ENCODE measurements around the gene MAP3K5. TPM values are rescaled to one million over a fixed set of nuclear protein-coding genes. Genes with fewer than 3 reads are reported as not detected.

Gene MAP3K5
- total and polyA plus RNA-seq, 9 of the 15 experiments (the other 6 are each of a cell fraction or from before 2014, with no cell fraction given) = 2.2 to 13.0 (median 9.9) TPM

DNA sequence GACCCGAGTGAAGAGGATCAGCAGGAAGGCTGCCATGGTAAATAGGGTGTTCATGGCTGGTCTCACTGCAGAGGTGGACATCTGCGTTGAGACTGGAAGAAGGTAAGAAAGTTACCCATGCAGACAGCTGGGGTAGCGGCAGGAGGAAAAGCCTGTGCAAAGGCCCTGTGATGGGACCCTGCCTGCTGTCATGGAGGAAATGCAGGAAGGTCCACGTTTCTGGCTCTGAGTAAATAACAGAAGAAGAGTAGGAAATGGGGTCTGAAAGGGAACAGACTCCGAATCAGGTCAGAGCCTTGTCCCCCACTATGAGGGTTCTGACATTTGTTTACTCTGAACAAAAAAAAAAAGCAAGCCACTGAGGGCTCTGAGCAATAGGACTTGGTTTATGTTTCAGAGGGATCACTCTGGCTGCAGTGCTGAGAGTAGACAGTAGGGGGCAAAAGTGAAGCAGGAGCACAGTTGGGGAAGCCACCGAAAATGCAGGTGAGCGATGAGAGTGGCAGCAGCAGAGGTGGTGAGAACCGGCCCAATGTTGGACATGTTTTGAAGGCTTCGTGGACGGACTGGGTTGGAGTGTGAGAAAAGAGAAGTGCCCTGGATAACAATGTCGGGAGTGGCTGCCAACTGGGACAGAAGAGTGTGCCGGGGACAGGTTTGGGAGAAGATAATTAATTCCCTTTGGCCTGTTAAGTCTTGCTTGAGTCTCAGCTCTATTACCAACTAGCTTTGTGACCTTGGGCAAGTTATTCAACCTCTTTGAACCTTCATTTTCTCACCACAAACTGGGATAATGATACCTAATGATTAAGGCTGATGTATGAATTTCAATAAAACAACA, 184.1 kb downstream of the MAP3K5 start:
- H3K79me2 ChIP-seq (ENCODE audit: control insufficient read depth, insufficient read depth, low read length) = no peaks in the 10 kb centered on the region
- H3K27ac ChIP-seq (ENCODE audit: extremely low read depth, low read depth, low read length) = no peak overlapping the region
- no peaks in the 10 kb centered on the region for H3K9me3 ChIP-seq (replicated peaks; ENCODE audit: control insufficient read depth, insufficient read depth, low read depth, low read length)
- ChIA-PET POLR2A (no interaction called here), CTCF (ENCODE audit: low intra/inter-chr PET ratio) (interaction anchor here (0.6 to 1.3 kb wide), 5 partner anchors 36 to 1033 kb away, joined by 3 to 4 read pairs (median 3); partner anchors contain the start of gene MAP3K5)
- peak; percentile 89 for ATAC-seq
- H3K9me1 ChIP-seq (ENCODE audit: control insufficient read depth, insufficient read depth, low read length) = no peaks in the 10 kb centered on the region
- H3K4me1 ChIP-seq (replicated peaks in 1 of 2; ENCODE audit: control insufficient read depth in 2 of 2, insufficient read depth in 2 of 2, low read length in 2 of 2) = peaks cover 10 to 36% of the 10 kb centered on the region in 2 experiments
- in situ Hi-C loops (cut with MboI) (no loop called here), intact Hi-C loops (cut with micrococcal nuclease) (loop anchor here (1.0 kb wide), 1 partner anchor 185 kb away; no protein-coding TSS in a partner anchor)
- H4K20me1 ChIP-seq (replicated peaks; ENCODE audit: control insufficient read depth, insufficient read depth, low read length) = no peaks in the 10 kb centered on the region
- no TSS peak for BruUV-seq (replicated peaks)
- H3K4me2 ChIP-seq (ENCODE audit: insufficient read depth, low read length) = no peak overlapping the region
- 0 out of 2 replicates have a peak overlapping the region, but pooled peaks have one; percentile 30 for H2AFZ ChIP-seq (ENCODE audit: low read depth, low read length)
- H3K36me3 ChIP-seq (ENCODE audit: control insufficient read depth, insufficient read depth, low read length) = peaks cover 26% of the 10 kb centered on the region; the same call in 2 of the 3 replicates
- no peak overlapping the region for H3K4me3 ChIP-seq
- peak; percentile 57 to 83 (median 62) for DNase-seq (ENCODE audit: extremely low read depth in 1 of 4, low spot score in 3 of 4)
- H3K27me3 ChIP-seq (ENCODE audit: control insufficient read depth in 2 of 2, insufficient read depth in 2 of 2, low read length in 2 of 2) = no peaks in the 10 kb centered on the region
- H3K9ac ChIP-seq (ENCODE audit: insufficient read depth in 1 of 2, low read depth in 2 of 2, low read length in 2 of 2) = no peak overlapping the region
- FAIRE-seq = peak; percentile 75
- WGBS (ENCODE audit: insufficient coverage, low coverage, missing lambda C conversion rate) = 30% methylated on average over 12 of the region's 12 CpGs
- no peak for TF ChIP-seq NFYB (IDR thresholded peaks at IDR 0.05; ENCODE audit: extremely low read depth, insufficient read length)
- TF ChIP-seq, protein P1, sequence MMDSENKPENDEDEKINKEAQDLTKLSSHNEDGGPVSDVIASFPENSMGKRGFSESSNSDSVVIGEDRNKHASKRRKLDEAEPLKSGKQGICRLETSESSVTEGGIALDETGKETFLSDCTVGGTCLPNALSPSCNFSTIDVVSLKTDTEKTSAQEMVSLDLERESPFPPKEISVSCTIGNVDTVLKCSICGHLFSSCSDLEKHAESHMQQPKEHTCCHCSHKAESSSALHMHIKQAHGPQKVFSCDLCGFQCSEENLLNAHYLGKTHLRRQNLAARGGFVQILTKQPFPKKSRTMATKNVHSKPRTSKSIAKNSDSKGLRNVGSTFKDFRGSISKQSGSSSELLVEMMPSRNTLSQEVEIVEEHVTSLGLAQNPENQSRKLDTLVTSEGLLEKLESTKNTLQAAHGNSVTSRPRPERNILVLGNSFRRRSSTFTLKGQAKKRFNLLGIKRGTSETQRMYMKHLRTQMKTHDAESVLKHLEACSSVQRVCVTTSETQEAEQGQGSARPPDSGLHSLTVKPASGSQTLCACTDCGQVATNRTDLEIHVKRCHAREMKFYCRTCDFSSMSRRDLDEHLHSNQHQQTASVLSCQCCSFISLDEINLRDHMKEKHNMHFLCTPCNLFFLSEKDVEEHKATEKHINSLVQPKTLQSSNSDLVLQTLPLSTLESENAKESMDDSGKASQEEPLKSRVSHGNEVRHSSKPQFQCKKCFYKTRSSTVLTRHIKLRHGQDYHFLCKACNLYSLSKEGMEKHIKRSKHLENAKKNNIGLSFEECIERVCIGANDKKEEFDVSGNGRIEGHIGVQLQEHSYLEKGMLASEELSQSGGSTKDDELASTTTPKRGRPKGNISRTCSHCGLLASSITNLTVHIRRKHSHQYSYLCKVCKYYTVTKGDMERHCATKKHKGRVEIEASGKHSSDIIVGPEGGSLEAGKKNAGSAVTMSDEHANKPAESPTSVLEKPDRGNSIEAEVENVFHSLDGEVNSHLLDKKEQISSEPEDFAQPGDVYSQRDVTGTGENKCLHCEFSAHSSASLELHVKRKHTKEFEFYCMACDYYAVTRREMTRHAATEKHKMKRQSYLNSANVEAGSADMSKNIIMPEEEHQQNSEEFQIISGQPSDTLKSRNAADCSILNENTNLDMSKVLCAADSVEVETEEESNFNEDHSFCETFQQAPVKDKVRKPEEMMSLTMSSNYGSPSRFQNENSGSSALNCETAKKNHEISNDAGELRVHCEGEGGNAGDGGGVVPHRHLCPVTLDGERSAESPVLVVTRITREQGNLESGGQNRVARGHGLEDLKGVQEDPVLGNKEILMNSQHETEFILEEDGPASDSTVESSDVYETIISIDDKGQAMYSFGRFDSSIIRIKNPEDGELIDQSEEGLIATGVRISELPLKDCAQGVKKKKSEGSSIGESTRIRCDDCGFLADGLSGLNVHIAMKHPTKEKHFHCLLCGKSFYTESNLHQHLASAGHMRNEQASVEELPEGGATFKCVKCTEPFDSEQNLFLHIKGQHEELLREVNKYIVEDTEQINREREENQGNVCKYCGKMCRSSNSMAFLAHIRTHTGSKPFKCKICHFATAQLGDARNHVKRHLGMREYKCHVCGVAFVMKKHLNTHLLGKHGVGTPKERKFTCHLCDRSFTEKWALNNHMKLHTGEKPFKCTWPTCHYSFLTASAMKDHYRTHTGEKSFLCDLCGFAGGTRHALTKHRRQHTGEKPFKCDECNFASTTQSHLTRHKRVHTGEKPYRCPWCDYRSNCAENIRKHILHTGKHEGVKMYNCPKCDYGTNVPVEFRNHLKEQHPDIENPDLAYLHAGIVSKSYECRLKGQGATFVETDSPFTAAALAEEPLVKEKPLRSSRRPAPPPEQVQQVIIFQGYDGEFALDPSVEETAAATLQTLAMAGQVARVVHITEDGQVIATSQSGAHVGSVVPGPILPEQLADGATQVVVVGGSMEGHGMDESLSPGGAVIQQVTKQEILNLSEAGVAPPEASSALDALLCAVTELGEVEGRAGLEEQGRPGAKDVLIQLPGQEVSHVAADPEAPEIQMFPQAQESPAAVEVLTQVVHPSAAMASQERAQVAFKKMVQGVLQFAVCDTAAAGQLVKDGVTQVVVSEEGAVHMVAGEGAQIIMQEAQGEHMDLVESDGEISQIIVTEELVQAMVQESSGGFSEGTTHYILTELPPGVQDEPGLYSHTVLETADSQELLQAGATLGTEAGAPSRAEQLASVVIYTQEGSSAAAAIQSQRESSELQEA (IDR thresholded peaks at IDR 0.05; ENCODE audit: low read depth) = no peak
- no peak for TF ChIP-seq CHD4 (IDR thresholded peaks at IDR 0.05; ENCODE audit: insufficient read depth, insufficient replicate concordance, low read depth, low read length, poor library complexity, severe bottlenecking)
- TF ChIP-seq, protein P2, sequence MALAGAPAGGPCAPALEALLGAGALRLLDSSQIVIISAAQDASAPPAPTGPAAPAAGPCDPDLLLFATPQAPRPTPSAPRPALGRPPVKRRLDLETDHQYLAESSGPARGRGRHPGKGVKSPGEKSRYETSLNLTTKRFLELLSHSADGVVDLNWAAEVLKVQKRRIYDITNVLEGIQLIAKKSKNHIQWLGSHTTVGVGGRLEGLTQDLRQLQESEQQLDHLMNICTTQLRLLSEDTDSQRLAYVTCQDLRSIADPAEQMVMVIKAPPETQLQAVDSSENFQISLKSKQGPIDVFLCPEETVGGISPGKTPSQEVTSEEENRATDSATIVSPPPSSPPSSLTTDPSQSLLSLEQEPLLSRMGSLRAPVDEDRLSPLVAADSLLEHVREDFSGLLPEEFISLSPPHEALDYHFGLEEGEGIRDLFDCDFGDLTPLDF (CRISPR knock-in tag; IDR thresholded peaks at IDR 0.05) = no peak
- TF ChIP-seq, protein P3, sequence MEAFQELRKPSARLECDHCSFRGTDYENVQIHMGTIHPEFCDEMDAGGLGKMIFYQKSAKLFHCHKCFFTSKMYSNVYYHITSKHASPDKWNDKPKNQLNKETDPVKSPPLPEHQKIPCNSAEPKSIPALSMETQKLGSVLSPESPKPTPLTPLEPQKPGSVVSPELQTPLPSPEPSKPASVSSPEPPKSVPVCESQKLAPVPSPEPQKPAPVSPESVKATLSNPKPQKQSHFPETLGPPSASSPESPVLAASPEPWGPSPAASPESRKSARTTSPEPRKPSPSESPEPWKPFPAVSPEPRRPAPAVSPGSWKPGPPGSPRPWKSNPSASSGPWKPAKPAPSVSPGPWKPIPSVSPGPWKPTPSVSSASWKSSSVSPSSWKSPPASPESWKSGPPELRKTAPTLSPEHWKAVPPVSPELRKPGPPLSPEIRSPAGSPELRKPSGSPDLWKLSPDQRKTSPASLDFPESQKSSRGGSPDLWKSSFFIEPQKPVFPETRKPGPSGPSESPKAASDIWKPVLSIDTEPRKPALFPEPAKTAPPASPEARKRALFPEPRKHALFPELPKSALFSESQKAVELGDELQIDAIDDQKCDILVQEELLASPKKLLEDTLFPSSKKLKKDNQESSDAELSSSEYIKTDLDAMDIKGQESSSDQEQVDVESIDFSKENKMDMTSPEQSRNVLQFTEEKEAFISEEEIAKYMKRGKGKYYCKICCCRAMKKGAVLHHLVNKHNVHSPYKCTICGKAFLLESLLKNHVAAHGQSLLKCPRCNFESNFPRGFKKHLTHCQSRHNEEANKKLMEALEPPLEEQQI (IDR thresholded peaks at IDR 0.05) = no peak
- no peak for TF ChIP-seq POU5F1 (IDR thresholded peaks at IDR 0.05; ENCODE audit: borderline replicate concordance, low read depth, low read length, partially characterized antibody)
